ENCODE results near the gene ACKR1. TPM values are rescaled to one million over a fixed set of nuclear protein-coding genes. Genes with fewer than 3 reads are reported as not detected.
A peak's percentile ranks its signal among the peaks of the same experiment; 100 is the strongest.

The ACKR1 gene
- total and polyA plus RNA-seq, 12 donors, result 0.11 to 75.0 (median 11.2) TPM

- intact Hi-C loops (cut with DNase I), result no loop called here
- no peak for DNase-seq
- no peaks in the 10 kb centered on the region for H3K9me3 ChIP-seq (replicated peaks in 1 of 3)
- no peak within 1 kb of the TSS for H3K27ac ChIP-seq
- H3K4me3 ChIP-seq, result peak within 1 kb of the TSS in 1 of 4 donors; percentile 34
- H3K27me3 ChIP-seq, result peaks cover 27% of the 10 kb centered on the region
- no peaks in the 10 kb centered on the region for H3K4me1 ChIP-seq (replicated peaks in 1 of 2)
- TF ChIP-seq POLR2A (IDR thresholded peaks at IDR 0.05) (no peak), CTCF (IDR thresholded peaks at IDR 0.05) (no peak)
- no peaks in the 10 kb centered on the region for H3K36me3 ChIP-seq (replicated peaks in 1 of 2)
- WGBS, 4 donors, result 2 to 9% (median 3%) methylated on average over 7 to 29 of the region's 29 CpGs
These were observed 33.4 kb upstream of the ACKR1 start, which contains the start of gene CADM3 for GRCh38 chr1:159171254-159171687. CADM3 (plus strand) TSS chr1:159171615; CDS start chr1:159171766, 151 bp downstream.

- 0 to 3% (median 1%) methylated on average over 7 to 49 of the region's 49 CpGs for WGBS, 4 donors
- Histone ChIP-seq H3K27ac (no peak overlapping the region), H3K4me3 (peak overlapping the region in 1 of 4 donors; percentile 34), H3K4me1 (replicated peaks in 1 of 2) (no peaks in the 10 kb centered on the region), H3K27me3 (peaks cover 27% of the 10 kb centered on the region), H3K9me3 (replicated peaks in 1 of 3) (no peaks in the 10 kb centered on the region), H3K36me3 (replicated peaks in 1 of 2) (no peaks in the 10 kb centered on the region)
- intact Hi-C loops (cut with DNase I), result no loop called here
- DNase-seq, result no peak
- TF ChIP-seq CTCF (IDR thresholded peaks at IDR 0.05) (no peak), POLR2A (IDR thresholded peaks at IDR 0.05) (no peak)
These were observed 32.8 kb upstream of the ACKR1 start for GRCh38 chr1:159171688-159172501.

GRCh38 chr1:159172614-159173291 is 31.9 kb upstream of the ACKR1 start:
- H3K4me1 ChIP-seq (replicated peaks in 1 of 2), result no peaks in the 10 kb centered on the region
- no peak overlapping the region for H3K4me3 ChIP-seq
- H3K27ac ChIP-seq, result no peak overlapping the region
- 1 to 4% (median 1%) methylated on average over 13 to 17 of the region's 17 CpGs for WGBS, 4 donors
- no peak for DNase-seq
- H3K36me3 ChIP-seq (replicated peaks in 1 of 2), result no peaks in the 10 kb centered on the region
- H3K27me3 ChIP-seq, result peaks cover 27% of the 10 kb centered on the region
- TF ChIP-seq CTCF (IDR thresholded peaks at IDR 0.05) (no peak), POLR2A (IDR thresholded peaks at IDR 0.05) (no peak)
- intact Hi-C loops (cut with DNase I), result no loop called here
- no peaks in the 10 kb centered on the region for H3K9me3 ChIP-seq (replicated peaks in 1 of 3)

- 18 to 28% (median 23%) methylated on average over 7 of the region's 7 CpGs for WGBS, 4 donors
- Histone ChIP-seq H3K27me3 (peaks cover 27% of the 10 kb centered on the region), H3K9me3 (replicated peaks in 1 of 3) (no peaks in the 10 kb centered on the region), H3K27ac (no peak overlapping the region), H3K4me3 (no peak overlapping the region), H3K4me1 (replicated peaks in 1 of 2) (no peaks in the 10 kb centered on the region), H3K36me3 (replicated peaks in 1 of 2) (no peaks in the 10 kb centered on the region)
- DNase-seq, result no peak
- no peak for TF ChIP-seq POLR2A (IDR thresholded peaks at IDR 0.05)
- no peak for TF ChIP-seq CTCF (IDR thresholded peaks at IDR 0.05)
- intact Hi-C loops (cut with DNase I), result no loop called here
These were observed 31.4 kb upstream of the ACKR1 start for GRCh38 chr1:159173320-159173719.

All from adrenal gland (tissue), 12 donors.